ENCODE measurements around the gene DACH1.

DNA sequence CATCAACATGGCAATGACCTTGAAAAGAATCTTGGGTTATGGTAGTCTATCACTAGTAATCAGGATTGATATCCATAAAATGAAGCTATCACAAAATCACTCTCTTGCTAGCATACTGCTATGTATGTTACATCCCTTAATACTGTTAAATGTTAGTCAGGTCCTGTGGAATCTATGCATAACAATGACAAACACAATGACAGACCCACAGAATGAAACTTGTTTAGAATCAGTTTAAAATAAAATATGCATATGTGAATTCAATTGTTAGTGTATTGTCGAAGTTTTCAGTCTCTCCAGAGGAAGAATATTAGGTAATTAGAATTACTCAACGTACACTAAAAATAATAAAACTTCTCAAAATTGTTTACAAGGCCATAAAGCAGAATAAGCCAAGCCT is 137.6 kb downstream of the DACH1 start:
- TF ChIP-seq, protein P1, sequence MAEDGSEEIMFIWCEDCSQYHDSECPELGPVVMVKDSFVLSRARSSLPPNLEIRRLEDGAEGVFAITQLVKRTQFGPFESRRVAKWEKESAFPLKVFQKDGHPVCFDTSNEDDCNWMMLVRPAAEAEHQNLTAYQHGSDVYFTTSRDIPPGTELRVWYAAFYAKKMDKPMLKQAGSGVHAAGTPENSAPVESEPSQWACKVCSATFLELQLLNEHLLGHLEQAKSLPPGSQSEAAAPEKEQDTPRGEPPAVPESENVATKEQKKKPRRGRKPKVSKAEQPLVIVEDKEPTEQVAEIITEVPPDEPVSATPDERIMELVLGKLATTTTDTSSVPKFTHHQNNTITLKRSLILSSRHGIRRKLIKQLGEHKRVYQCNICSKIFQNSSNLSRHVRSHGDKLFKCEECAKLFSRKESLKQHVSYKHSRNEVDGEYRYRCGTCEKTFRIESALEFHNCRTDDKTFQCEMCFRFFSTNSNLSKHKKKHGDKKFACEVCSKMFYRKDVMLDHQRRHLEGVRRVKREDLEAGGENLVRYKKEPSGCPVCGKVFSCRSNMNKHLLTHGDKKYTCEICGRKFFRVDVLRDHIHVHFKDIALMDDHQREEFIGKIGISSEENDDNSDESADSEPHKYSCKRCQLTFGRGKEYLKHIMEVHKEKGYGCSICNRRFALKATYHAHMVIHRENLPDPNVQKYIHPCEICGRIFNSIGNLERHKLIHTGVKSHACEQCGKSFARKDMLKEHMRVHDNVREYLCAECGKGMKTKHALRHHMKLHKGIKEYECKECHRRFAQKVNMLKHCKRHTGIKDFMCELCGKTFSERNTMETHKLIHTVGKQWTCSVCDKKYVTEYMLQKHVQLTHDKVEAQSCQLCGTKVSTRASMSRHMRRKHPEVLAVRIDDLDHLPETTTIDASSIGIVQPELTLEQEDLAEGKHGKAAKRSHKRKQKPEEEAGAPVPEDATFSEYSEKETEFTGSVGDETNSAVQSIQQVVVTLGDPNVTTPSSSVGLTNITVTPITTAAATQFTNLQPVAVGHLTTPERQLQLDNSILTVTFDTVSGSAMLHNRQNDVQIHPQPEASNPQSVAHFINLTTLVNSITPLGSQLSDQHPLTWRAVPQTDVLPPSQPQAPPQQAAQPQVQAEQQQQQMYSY (CRISPR knock-in tag; IDR thresholded peaks at IDR 0.05): no peak
- TF ChIP-seq, protein P2, sequence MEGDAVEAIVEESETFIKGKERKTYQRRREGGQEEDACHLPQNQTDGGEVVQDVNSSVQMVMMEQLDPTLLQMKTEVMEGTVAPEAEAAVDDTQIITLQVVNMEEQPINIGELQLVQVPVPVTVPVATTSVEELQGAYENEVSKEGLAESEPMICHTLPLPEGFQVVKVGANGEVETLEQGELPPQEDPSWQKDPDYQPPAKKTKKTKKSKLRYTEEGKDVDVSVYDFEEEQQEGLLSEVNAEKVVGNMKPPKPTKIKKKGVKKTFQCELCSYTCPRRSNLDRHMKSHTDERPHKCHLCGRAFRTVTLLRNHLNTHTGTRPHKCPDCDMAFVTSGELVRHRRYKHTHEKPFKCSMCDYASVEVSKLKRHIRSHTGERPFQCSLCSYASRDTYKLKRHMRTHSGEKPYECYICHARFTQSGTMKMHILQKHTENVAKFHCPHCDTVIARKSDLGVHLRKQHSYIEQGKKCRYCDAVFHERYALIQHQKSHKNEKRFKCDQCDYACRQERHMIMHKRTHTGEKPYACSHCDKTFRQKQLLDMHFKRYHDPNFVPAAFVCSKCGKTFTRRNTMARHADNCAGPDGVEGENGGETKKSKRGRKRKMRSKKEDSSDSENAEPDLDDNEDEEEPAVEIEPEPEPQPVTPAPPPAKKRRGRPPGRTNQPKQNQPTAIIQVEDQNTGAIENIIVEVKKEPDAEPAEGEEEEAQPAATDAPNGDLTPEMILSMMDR (IDR thresholded peaks at IDR 0.05): no peak
- TF ChIP-seq, protein P3, sequence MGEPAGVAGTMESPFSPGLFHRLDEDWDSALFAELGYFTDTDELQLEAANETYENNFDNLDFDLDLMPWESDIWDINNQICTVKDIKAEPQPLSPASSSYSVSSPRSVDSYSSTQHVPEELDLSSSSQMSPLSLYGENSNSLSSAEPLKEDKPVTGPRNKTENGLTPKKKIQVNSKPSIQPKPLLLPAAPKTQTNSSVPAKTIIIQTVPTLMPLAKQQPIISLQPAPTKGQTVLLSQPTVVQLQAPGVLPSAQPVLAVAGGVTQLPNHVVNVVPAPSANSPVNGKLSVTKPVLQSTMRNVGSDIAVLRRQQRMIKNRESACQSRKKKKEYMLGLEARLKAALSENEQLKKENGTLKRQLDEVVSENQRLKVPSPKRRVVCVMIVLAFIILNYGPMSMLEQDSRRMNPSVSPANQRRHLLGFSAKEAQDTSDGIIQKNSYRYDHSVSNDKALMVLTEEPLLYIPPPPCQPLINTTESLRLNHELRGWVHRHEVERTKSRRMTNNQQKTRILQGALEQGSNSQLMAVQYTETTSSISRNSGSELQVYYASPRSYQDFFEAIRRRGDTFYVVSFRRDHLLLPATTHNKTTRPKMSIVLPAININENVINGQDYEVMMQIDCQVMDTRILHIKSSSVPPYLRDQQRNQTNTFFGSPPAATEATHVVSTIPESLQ (CRISPR knock-in tag; IDR thresholded peaks at IDR 0.05): no peak
- TF ChIP-seq ELF4 (CRISPR knock-in tag; IDR thresholded peaks at IDR 0.05; ENCODE audit: low read depth) (no peak), ZNF121 (CRISPR knock-in tag; IDR thresholded peaks at IDR 0.05) (no peak), KAT7 (CRISPR knock-in tag; IDR thresholded peaks at IDR 0.05; ENCODE audit: borderline replicate concordance) (no peak), TCF7 (CRISPR knock-in tag; IDR thresholded peaks at IDR 0.05; ENCODE audit: low read depth) (no peak), GTF2I (CRISPR knock-in tag; conservative IDR thresholded peaks at IDR 0.05) (no peak)
- TF ChIP-seq, protein P4, sequence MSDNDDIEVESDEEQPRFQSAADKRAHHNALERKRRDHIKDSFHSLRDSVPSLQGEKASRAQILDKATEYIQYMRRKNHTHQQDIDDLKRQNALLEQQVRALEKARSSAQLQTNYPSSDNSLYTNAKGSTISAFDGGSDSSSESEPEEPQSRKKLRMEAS (CRISPR knock-in tag; IDR thresholded peaks at IDR 0.05): no peak
- TF ChIP-seq, protein P5, sequence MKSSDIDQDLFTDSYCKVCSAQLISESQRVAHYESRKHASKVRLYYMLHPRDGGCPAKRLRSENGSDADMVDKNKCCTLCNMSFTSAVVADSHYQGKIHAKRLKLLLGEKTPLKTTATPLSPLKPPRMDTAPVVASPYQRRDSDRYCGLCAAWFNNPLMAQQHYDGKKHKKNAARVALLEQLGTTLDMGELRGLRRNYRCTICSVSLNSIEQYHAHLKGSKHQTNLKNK (CRISPR knock-in tag; IDR thresholded peaks at IDR 0.05): no peak
- TF ChIP-seq, protein P6, sequence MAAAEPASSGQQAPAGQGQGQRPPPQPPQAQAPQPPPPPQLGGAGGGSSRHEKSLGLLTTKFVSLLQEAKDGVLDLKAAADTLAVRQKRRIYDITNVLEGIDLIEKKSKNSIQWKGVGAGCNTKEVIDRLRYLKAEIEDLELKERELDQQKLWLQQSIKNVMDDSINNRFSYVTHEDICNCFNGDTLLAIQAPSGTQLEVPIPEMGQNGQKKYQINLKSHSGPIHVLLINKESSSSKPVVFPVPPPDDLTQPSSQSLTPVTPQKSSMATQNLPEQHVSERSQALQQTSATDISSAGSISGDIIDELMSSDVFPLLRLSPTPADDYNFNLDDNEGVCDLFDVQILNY (CRISPR knock-in tag; IDR thresholded peaks at IDR 0.05): no peak
